Left renal cortex interstitium (tissue), 4 donors: Measurements from ENCODE around the gene GRK5. TPM values are rescaled to one million over a fixed set of nuclear protein-coding genes. Genes with fewer than 3 reads are reported as not detected.
A peak's percentile ranks its signal among the peaks of the same experiment; 100 is the strongest.

Experiments
- DNase-seq, 4 donors: peaks; one replicate each; pipeline ENCODE4 v3.0.0-alpha.2; 2013; ENCODE audit warnings: low read depth in 4 of 4, low spot score in 2 of 4, missing footprints in 1 of 4
- polyA plus RNA-seq, 4 donors: library from polyadenylated mRNA; unstranded; fragments of 120-200 nt; gene quantifications; one replicate each; pipeline ENCODE4 v1.2.1, GENCODE V29; 2013; ENCODE audit not compliant: insufficient read length in 4 of 4

GRK5 gene
- polyA plus RNA-seq, 4 donors, result 15.0 to 17.4 (median 16.4) TPM

DNA sequence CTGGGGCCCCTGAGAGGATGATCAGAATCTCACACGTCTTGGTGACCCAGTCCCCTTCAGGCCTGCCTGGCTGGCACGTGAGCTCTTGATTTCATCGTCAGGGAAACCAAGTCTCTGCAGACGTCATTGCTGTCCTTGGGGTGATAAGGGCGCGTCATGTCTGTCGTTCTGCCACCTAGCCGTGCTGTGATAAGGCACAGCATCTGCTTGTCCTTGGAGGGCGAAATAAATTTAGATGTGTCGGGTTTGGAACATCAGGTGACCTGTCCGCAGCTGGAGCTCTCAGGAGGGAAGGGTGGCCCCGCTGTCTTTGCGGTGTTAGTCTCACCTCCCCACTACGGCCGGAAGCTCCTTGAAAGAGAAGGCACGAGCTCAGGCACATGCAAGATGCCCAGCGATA lies 129.2 kb downstream of the GRK5 start:
- no peak for DNase-seq

DNA sequence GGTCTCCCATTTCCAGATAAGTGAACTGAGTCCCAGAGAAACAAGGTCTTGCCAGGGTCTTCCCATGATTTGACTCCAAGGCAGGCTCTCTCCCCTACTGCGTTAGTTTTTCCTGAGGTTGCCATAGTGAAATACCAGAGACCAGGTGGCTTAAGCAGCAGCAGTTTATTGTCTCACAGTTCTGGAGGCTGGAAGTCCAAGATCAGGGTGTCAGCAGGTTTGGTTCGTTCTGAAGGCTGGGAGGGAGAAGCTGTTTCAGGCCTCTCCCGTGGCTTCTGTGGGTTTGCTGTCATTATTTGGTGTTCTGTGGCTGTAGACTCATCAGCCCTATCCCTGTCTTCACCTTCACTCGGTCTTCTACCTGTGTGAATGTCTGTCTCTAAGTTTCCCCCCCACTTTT lies 129.9 kb downstream of the GRK5 start:
- DNase-seq, result no peak

DNA sequence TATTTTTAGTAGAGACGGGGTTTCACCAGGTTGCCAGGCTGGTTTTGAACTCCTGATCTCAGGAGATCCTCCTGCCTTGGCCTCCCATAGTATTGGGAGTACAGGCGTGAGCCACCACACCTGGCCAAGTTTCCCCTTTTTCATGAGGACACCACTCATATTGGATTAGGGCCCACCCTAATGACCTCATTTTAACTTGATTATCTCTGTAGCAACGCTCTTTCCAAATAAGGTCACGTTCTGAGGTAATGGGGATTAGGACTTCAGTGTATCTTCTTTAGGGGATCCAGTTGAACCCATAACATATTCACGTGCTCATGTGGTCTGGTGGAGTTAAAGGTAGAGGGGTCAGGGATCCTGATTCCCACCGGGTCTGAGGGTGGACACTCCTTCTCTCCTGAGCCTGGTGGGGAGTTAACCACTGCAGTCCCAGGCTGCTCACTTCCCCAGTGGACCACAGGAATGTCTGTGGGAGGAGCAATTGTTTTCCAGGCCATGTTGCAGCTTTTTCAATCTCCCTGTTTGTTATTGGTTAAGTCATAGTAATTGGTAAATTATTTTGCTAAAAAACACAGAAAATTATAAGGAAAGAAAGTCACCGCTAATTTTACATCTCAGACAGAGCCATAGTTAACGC lies 130.5 kb downstream of the GRK5 start:
- DNase-seq, result no peak

DNA sequence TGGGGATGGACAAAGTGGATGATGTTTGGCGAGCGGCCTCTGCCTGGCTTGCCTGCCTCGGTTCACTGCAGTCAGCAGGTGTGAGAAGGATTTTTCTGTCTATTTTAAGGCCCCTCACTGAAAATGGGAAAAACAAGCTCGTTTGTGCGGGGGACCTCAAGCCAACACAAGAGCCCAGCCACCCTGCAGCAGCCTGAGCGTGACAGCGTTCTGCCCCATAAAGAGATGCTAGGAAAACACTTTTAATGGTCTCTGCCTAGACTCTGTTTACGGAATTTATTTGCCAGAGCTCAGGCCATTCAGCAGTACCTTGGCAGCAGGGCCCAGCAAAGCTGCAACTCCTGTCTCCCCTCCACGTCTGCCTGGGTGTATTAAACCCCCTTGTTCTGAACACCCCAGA lies 131.7 kb downstream of the GRK5 start:
- DNase-seq, result peak in 2 of 4 donors; percentile 24 to 32

DNA sequence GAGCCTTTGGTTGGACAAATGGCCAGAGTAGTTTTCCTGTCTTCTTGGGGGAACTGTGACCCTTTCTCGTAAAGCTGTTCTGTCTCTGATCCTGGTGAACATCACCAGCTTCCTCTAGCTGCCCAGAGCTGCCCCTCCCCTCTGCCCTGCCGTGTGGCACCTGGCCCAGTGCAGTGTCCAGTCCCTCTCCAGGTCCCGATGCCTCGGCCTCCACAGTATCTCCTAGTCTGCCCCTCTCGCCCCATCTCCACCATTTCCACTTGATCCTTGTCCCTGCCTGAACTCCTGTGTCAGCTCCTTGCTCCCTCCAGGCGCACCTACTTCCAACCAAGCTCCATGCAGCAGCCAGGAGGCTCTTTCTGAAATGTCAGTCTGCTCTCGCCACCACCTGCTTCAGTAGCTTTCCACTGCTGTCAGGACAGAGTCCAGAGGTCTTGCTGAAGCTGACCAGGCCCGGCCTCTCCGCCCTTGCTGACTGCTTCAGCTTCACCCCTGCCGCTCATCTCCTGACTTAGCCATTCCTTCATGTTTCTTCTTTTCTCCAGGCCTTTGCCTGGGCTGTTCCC lies 133.6 kb downstream of the GRK5 start:
- DNase-seq, result no peak

DNA sequence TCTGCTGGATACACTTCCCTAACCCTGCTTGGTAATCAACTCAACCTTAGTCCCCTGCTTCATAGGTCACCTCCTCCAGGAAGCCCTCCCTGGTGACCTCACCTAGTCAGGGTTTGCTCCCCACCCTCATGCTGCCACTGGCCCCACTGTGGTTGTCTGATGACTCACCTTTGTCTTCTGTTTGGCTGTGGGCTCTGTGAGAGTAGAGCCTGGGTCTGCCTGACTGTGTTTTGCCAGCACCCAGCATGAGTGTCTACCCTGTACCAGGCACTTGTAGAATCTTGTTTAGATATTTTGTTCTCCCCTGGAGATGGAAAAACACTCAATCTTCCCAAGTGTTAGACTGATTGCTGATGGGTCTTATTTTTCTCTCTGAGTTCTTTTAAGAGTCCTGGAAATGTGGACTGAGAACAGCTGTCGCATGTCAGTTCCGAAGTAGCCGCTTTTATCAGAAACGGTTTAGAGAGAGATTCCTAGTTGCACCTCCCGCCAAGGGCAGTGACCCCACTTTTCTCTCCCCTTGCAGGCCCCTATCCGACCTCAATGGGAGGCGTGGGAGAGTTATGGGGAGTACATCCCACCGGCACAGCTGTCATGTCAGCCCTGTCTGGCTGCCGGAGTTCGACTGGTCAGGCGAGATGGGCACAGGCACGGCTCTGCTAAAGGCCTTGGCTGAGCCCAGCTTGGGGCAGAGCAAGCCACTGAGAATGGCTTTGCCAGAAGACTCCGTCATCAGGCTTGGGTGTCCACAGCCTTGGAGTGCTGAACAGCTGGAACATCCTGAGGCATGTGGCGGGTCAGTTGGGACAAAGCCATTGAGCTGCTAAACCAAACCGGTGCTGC lies 134.3 kb downstream of the GRK5 start:
- peak in 2 of 4 donors; percentile 32 to 61 for DNase-seq

DNA sequence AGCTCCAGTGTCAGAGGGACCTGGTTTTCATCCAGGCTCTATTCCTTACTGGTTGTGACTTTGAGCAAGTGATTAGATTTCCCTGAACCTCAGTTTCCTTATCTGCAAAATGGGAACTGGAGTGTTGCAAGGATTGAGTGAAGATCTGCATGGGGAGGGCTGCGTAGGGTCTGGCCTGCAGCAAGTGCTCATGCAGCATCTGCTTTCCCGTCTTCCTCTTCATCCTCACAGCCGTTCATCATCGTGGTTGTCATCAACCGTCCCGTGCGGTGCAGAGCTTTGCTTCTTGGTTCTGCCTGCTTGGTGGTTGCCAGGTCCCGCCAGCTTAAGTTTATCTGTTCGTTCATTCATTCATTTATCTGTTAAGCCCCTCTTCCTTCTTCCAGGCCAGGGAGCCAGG lies 135.0 kb downstream of the GRK5 start:
- no peak for DNase-seq

DNA sequence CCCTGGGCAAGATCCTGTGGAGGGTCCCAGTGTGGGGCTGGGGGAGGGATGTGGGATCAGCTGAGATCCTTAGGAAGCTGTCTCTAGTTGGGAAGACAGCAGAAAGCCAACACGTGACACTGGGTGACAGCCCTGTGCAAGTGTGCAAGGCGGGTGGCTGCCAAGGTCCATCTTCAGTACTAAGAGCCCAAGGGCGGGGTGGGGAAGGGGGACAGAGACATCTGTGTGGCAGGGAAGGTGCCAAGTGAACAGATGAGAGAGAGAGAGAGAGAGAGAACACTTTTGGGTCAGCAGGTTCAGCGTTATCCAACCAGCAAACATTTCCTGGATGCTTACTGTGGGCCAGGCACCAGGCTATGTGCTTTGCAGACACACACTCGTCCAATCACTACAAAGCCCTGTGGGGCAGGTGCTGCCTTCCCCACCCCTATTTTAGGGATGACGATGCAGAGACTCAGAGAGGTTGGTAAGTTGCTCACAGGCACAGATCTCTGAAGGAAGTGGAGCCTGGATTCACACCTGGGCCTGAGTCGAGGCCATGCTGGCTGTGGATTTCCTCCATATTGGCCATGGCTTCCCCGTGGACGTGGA lies 135.7 kb downstream of the GRK5 start:
- DNase-seq, result no peak

DNA sequence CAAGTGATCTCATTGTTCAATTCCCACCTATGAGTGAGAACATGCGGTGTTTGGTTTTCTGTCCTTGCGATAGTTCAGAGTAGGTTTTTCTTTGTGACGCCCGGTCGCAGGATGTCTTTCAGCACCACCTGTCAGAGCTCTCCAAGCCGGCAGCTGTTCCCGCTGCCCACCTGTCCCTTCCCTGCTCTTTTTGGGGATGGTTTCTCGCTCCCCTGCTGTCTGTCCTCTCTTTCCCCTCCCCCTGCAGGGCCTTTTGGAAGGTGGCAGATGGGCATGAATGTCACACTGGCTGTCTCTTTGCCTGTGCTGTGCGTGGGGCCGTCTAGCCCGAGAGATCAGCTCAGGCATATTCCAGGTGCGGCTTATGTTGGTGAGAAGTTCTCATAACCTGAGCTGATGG lies 137.0 kb downstream of the GRK5 start:
- DNase-seq, result no peak

DNA sequence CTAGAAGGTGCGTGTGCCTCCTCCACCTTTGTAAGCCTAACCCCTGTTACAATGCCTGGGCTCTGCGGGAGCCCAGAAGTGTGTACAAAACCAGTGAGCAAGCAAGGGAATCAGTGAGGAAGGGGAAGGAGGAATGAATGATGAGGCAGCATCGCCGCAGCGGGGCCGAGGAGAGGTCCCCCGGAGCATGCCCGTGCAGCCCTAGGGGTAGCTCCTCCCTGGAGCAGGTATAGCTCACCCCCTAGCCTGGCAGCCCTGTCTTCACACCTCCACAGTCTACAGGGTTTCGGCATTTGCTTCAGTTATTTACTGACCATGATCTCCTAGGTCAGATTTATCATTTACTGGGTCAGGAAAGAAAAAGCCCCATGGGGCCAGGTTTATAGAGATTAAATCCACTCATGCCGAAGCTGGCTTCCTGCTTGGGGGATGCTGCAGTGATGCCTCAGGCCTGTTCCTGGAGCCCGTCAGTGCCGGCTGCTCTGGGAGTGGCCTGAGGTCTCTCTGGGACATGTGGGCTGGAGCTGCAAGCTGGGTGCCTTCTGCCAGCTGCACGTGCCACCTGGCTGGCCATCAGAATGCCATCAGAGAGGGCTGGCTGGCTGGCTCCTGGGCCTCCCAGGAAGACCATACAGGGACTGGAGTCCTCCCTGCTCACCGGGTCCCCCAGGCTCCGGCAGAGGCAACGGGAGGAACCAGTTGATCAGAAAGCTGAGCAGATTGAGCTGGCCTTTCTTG lies 138.9 kb downstream of the GRK5 start:
- DNase-seq, result no peak

DNA sequence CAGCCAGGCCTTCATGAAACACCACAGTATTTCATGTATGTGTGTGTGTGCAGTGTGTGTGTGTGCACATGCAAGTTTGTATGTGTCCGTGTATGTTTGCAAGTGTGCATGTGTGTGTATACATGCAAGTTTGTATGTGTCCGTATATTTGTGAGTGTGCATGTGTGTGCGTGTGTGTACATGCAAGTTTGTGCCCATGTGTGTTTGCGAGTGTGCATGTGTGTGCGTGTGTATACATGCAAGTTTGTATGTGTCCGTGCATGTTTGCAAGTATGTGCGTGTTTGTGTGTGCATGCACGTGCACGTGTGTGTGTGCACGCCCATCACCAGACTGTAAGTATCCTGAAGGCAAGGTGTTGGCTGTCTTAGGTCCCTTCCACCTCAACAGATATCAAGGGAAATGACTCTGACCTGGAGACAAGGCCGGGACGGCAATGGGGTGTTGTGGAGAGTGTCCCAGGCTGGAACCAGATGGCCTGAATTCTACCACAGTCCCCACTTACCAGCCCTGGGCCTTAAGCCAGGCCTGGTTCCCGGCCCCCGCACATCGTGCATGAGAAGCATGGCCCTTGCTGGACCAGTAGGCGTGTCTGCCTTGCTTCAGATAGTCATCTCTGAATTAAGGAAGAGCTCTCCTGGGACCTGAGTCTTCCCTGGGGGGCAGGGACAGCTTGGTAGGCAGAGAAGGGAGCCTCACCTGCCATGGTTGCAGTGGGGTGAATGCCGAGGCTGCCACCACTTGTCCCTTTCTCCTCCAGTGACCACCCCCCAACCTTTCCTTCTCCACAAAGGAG lies 140.0 kb downstream of the GRK5 start:
- no peak for DNase-seq

DNA sequence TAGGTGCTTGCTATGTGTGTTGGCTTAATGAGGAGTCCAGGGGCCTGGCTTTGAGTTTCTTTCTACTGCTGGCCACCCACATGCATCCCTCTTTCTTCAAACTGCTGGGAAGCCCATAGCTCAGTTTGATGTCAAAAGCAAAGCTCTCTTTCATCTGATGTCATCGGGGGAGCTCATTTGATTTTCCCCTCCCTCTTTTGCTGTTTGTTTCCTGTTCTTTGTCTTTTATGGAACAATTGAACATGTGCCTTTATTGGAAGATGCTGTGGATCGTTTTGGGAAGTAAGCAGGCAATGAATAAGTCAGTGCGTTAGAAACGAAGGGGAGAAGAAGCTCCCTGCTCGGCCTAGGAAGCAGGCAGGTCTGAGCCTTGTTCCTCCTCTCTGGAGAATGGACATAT lies 140.7 kb downstream of the GRK5 start:
- DNase-seq, result no peak

DNA sequence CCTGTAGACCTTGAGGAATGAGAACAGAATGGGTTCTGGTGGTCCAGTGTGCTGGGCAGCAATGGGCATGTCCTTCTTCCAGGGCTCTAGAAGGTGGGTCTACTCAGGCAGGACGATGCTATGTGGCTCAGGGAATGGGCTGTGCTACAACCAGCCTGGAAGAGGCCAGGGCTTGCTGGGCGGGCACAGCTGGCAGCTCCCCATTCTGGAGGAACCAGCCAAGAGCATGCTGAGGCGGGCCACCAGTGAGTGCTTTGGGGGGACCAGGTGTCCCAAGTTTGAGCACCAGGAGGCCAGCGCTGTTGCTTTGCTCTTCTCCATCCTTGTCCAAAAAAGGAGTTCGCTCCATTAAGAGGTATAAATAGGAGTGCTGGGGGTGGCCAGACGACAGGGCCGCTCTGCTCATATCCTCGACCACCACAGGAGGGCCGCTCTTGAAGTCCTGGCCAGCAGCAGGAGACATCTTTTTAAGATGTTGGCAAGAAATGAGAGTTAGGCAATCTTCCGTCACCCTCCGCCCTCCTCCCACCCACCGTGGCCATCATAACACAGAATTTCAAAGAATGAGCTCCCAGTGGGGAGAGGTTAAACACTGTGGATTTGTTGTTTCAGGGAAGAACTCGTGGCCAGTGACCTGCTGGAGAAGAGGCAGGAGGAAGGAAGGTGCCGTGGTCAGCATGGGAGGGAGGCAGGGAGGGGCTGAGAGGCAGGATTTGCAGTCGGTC lies 141.3 kb downstream of the GRK5 start:
- DNase-seq, result no peak

DNA sequence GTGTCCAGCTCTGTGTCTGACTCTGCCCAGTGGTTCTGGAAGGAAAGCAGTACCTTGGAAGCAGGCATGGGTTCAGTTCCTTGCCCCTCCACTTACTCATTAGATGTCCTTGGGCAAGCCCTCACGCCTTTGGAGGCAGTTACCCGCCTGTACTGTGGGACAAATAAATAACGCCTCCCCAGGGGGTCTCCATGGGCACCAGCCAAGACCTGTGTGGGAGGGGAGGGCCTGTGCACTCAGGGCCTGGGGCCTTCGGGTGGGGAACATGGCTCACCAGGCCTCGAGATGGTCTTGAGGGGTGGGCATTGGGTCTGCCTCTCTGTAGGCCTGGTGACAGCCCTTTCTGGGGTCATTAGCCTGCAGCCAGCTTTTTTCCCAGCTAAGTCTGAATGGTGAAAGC lies 142.0 kb downstream of the GRK5 start:
- DNase-seq, result no peak

DNA sequence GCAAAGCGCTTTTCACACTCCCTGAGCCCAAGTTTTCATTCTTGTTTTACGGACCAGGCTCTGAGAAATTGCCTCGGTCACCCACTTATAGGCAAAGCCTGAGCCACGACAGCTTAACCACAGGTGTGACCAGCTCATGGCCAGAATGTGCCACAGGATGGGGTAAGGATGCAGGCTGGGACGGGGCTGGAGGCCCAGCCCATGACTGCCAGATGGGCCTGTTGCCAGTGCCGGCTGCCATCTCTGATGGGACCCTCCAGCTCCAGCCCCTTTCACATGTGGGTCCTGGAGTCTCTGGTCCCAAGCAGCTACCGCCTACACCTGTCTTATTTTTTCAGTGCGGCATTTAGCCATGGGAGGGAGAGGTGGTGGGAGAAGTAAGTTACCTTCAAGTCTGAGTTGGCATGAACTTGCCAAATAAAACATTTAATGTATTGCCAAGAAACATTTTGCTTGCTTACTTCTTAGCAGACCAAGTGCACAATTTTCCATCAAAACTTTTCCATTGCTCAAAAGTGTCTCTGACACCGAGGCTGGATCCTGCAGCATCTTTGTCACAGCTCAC lies 142.6 kb downstream of the GRK5 start:
- no peak for DNase-seq

DNA sequence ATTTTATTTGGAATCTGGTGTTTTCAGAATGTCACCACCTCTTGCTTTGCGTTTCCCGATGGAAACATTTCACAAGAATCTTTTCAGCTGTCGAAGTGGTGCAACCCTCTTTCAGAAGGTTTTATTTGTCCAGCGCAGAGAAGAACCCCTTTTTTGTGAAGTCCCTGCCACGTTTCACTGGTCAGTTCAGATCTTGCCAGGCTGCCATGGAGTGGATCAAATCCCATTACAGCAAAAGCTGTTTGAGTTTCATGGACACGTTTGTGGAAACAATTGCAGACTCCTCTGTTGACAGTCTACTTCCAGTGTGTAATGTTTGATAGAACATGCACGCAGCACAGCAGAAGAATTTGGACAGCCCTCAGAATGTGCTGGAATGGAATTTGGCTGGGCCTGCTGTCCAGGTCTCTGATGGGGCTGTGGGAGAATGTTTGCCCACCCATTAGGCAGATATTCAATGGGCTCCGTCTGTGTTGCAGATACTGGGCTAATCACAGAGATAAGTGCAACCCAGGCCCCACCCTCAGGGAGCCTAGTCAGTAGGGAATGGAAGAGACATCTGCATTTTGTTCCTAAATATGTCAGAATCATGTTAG lies 143.2 kb downstream of the GRK5 start:
- no peak for DNase-seq

DNA sequence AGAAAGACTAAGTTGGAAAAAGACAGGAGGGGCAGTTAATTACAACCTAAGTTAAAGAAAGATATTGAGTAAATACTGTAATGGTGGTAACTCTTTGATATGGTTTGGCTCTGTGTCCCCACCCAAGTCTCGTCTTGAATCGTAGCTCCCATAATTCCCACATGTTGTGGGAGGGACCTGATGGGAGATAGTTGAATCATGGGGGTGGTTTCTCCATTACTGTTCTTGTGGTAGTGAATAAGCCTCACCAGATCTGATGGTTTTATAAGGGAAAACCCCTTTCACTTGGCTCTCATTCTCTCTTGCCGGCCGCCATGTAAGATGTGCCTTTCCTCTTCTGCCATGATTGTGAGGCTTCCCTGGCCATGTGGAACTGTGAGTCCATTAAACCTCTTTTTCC lies 143.8 kb downstream of the GRK5 start:
- DNase-seq, result no peak

DNA sequence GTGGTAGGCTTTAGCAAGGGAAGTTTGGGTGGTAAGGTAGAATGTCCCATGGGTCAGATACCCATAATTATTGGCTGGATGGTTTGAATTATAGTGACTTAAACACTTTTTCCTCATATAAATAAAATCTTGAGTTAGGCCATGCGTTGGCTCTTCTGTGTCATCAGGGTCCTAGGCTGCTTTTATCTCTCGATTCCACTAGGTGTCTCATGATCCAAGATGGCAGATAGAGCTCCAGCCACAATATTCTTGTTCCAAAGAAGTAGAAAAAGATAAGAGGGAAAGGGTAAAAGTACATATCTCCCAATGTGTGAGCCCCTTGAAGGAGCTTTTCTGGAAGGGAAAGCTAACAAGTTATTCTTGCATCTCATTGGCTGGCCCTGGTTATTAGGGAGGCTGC lies 144.7 kb downstream of the GRK5 start:
- DNase-seq, result no peak

DNA sequence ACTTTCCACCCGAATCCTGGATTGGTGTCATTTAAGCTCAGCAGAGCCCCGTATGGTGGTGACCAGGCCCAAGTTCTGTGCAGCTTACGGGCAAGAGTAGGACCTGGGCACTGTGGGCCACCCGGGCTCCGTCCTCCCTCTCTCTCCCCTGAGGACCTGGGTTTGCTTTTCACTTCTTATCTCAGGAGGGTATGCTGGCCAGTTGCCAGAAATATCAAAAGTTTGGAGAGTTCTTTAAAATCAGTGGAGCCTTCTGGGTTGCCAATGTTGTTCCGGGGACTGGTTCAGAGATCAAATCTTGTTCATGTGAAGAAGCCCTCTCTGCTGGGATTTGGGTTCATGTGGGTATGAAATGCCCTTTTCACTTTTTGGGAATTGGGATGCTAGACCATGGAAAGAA lies 145.4 kb downstream of the GRK5 start:
- DNase-seq, result no peak
